ENCODE measurements around the gene PROX2.

PROX2 gene

GRCh38 chr14:74879427-74880182 lies 3.7 kb upstream of the PROX2 start:
- Histone ChIP-seq H3K27me3 (ENCODE audit: insufficient read depth, low read length) (no peaks in the 10 kb centered on the region), H3K36me3 (ENCODE audit: insufficient read depth, low read length) (peaks cover 8% of the 10 kb centered on the region; the same call in 1 of the 2 replicates), H3K79me2 (ENCODE audit: control insufficient read depth, insufficient read depth, low read length, unreplicated experiment) (peaks cover 29% of the 10 kb centered on the region), H2AFZ (ENCODE audit: low read length, unreplicated experiment) (no peak overlapping the region), H3K27ac (ENCODE audit: low read depth, low read length) (no peak overlapping the region), H3K4me1 (ENCODE audit: control insufficient read depth, insufficient read depth, low read length, unreplicated experiment) (peaks cover 15% of the 10 kb centered on the region), H3K4me3 (ENCODE audit: low read depth, low read length) (no peak overlapping the region)

- no peaks in the 10 kb centered on the region for H3K36me3 ChIP-seq (ENCODE audit: insufficient read depth, low read length)
- H3K79me2 ChIP-seq (ENCODE audit: control insufficient read depth, insufficient read depth, low read length, unreplicated experiment) = no peaks in the 10 kb centered on the region
- no peak overlapping the region for H3K27ac ChIP-seq (ENCODE audit: low read depth, low read length)
- H3K4me3 ChIP-seq (ENCODE audit: low read depth, low read length) = no peak overlapping the region
- no peak overlapping the region for H2AFZ ChIP-seq (ENCODE audit: low read length, unreplicated experiment)
- no peaks in the 10 kb centered on the region for H3K27me3 ChIP-seq (ENCODE audit: insufficient read depth, low read length)
- H3K4me1 ChIP-seq (ENCODE audit: control insufficient read depth, insufficient read depth, low read length, unreplicated experiment) = no peaks in the 10 kb centered on the region
Measured at GRCh38 chr14:74875204-74875603, 741 bp downstream of the PROX2 start.

- H3K4me3 ChIP-seq (ENCODE audit: low read depth, low read length) = no peak overlapping the region
- H3K79me2 ChIP-seq (ENCODE audit: control insufficient read depth, insufficient read depth, low read length, unreplicated experiment) = no peaks in the 10 kb centered on the region
- H3K36me3 ChIP-seq (ENCODE audit: insufficient read depth, low read length) = no peaks in the 10 kb centered on the region
- no peak overlapping the region for H3K27ac ChIP-seq (ENCODE audit: low read depth, low read length)
- no peak overlapping the region for H2AFZ ChIP-seq (ENCODE audit: low read length, unreplicated experiment)
- H3K4me1 ChIP-seq (ENCODE audit: control insufficient read depth, insufficient read depth, low read length, unreplicated experiment) = no peaks in the 10 kb centered on the region
- no peaks in the 10 kb centered on the region; the same call in 1 of the 2 replicates for H3K27me3 ChIP-seq (ENCODE audit: insufficient read depth, low read length)
Measured at GRCh38 chr14:74871819-74872218, 4.1 kb downstream of the PROX2 start.

GRCh38 chr14:74868739-74869138 lies 7.2 kb downstream of the PROX2 start:
- H3K36me3 ChIP-seq (ENCODE audit: insufficient read depth, low read length) = no peaks in the 10 kb centered on the region
- H2AFZ ChIP-seq (ENCODE audit: low read length, unreplicated experiment) = no peak overlapping the region
- H3K79me2 ChIP-seq (ENCODE audit: control insufficient read depth, insufficient read depth, low read length, unreplicated experiment) = no peaks in the 10 kb centered on the region
- no peaks in the 10 kb centered on the region for H3K4me1 ChIP-seq (ENCODE audit: control insufficient read depth, insufficient read depth, low read length, unreplicated experiment)
- no peak overlapping the region for H3K27ac ChIP-seq (ENCODE audit: low read depth, low read length)
- no peaks in the 10 kb centered on the region; the same call in 1 of the 2 replicates for H3K27me3 ChIP-seq (ENCODE audit: insufficient read depth, low read length)
- no peak overlapping the region for H3K4me3 ChIP-seq (ENCODE audit: low read depth, low read length)

- Histone ChIP-seq H3K4me1 (ENCODE audit: control insufficient read depth, insufficient read depth, low read length, unreplicated experiment) (no peaks in the 10 kb centered on the region), H3K36me3 (ENCODE audit: insufficient read depth, low read length) (no peaks in the 10 kb centered on the region), H3K27ac (ENCODE audit: low read depth, low read length) (no peak overlapping the region), H3K27me3 (ENCODE audit: insufficient read depth, low read length) (no peaks in the 10 kb centered on the region; the same call in 1 of the 2 replicates), H3K79me2 (ENCODE audit: control insufficient read depth, insufficient read depth, low read length, unreplicated experiment) (no peaks in the 10 kb centered on the region), H3K4me3 (ENCODE audit: low read depth, low read length) (no peak overlapping the region), H2AFZ (ENCODE audit: low read length, unreplicated experiment) (no peak overlapping the region)
Measured at GRCh38 chr14:74867673-74868072, 8.3 kb downstream of the PROX2 start.

- H3K27me3 ChIP-seq (ENCODE audit: insufficient read depth, low read length) = no peaks in the 10 kb centered on the region; the same call in 1 of the 2 replicates
- no peaks in the 10 kb centered on the region for H3K79me2 ChIP-seq (ENCODE audit: control insufficient read depth, insufficient read depth, low read length, unreplicated experiment)
- H2AFZ ChIP-seq (ENCODE audit: low read length, unreplicated experiment) = no peak overlapping the region
- no peaks in the 10 kb centered on the region for H3K4me1 ChIP-seq (ENCODE audit: control insufficient read depth, insufficient read depth, low read length, unreplicated experiment)
- H3K4me3 ChIP-seq (ENCODE audit: low read depth, low read length) = no peak overlapping the region
- H3K27ac ChIP-seq (ENCODE audit: low read depth, low read length) = no peak overlapping the region
- no peaks in the 10 kb centered on the region for H3K36me3 ChIP-seq (ENCODE audit: insufficient read depth, low read length)
Measured at GRCh38 chr14:74866708-74867389, 9.1 kb downstream of the PROX2 start.

GRCh38 chr14:74865156-74865555 lies 10.8 kb downstream of the PROX2 start:
- Histone ChIP-seq H3K79me2 (ENCODE audit: control insufficient read depth, insufficient read depth, low read length, unreplicated experiment) (no peaks in the 10 kb centered on the region), H3K4me3 (ENCODE audit: low read depth, low read length) (no peak overlapping the region), H3K4me1 (ENCODE audit: control insufficient read depth, insufficient read depth, low read length, unreplicated experiment) (no peaks in the 10 kb centered on the region), H3K27me3 (ENCODE audit: insufficient read depth, low read length) (no peaks in the 10 kb centered on the region; the same call in 1 of the 2 replicates), H3K36me3 (ENCODE audit: insufficient read depth, low read length) (no peaks in the 10 kb centered on the region), H2AFZ (ENCODE audit: low read length, unreplicated experiment) (no peak overlapping the region), H3K27ac (ENCODE audit: low read depth, low read length) (no peak overlapping the region)

- Histone ChIP-seq H3K27me3 (ENCODE audit: insufficient read depth, low read length) (no peaks in the 10 kb centered on the region; the same call in 1 of the 2 replicates), H3K4me3 (ENCODE audit: low read depth, low read length) (no peak overlapping the region), H3K4me1 (ENCODE audit: control insufficient read depth, insufficient read depth, low read length, unreplicated experiment) (no peaks in the 10 kb centered on the region), H3K79me2 (ENCODE audit: control insufficient read depth, insufficient read depth, low read length, unreplicated experiment) (no peaks in the 10 kb centered on the region), H3K36me3 (ENCODE audit: insufficient read depth, low read length) (no peaks in the 10 kb centered on the region), H3K27ac (ENCODE audit: low read depth, low read length) (no peak overlapping the region), H2AFZ (ENCODE audit: low read length, unreplicated experiment) (no peak overlapping the region)
Measured at GRCh38 chr14:74864198-74864597, 11.7 kb downstream of the PROX2 start.

- Histone ChIP-seq H3K27ac (ENCODE audit: low read depth, low read length) (no peak overlapping the region), H2AFZ (ENCODE audit: low read length, unreplicated experiment) (no peak overlapping the region), H3K4me3 (ENCODE audit: low read depth, low read length) (no peak overlapping the region), H3K36me3 (ENCODE audit: insufficient read depth, low read length) (no peaks in the 10 kb centered on the region), H3K4me1 (ENCODE audit: control insufficient read depth, insufficient read depth, low read length, unreplicated experiment) (no peaks in the 10 kb centered on the region), H3K79me2 (ENCODE audit: control insufficient read depth, insufficient read depth, low read length, unreplicated experiment) (no peaks in the 10 kb centered on the region), H3K27me3 (ENCODE audit: insufficient read depth, low read length) (no peaks in the 10 kb centered on the region; the same call in 1 of the 2 replicates)
Measured at GRCh38 chr14:74863274-74863673, 12.7 kb downstream of the PROX2 start.

GRCh38 chr14:74861734-74862090 lies 14.2 kb downstream of the PROX2 start:
- no peaks in the 10 kb centered on the region for H3K27me3 ChIP-seq (ENCODE audit: insufficient read depth, low read length)
- H3K36me3 ChIP-seq (ENCODE audit: insufficient read depth, low read length) = no peaks in the 10 kb centered on the region
- H3K4me3 ChIP-seq (ENCODE audit: low read depth, low read length) = no peak overlapping the region
- H3K27ac ChIP-seq (ENCODE audit: low read depth, low read length) = no peak overlapping the region
- H3K79me2 ChIP-seq (ENCODE audit: control insufficient read depth, insufficient read depth, low read length, unreplicated experiment) = no peaks in the 10 kb centered on the region
- H2AFZ ChIP-seq (ENCODE audit: low read length, unreplicated experiment) = no peak overlapping the region
- H3K4me1 ChIP-seq (ENCODE audit: control insufficient read depth, insufficient read depth, low read length, unreplicated experiment) = no peaks in the 10 kb centered on the region
